Measurements from ENCODE around the gene MTMR3.

MTMR3 gene

GRCh38 chr22:30004694-30005093 is 121.7 kb downstream of the MTMR3 start:
- H3K36me3 ChIP-seq (ENCODE audit: control insufficient read depth in 1 of 2, insufficient read depth in 2 of 2, low read length in 2 of 2) = peaks cover 29 to 51% of the 10 kb centered on the region in 2 donors
- H3K9me3 ChIP-seq (ENCODE audit: control insufficient read depth in 1 of 2, low read length in 2 of 2) = no peaks in the 10 kb centered on the region
- H3K4me3 ChIP-seq (ENCODE audit: low read depth in 1 of 2, low read length in 2 of 2) = no peak overlapping the region
- no peaks in the 10 kb centered on the region for H3K4me1 ChIP-seq (ENCODE audit: control insufficient read depth in 1 of 2, insufficient read depth in 2 of 2, low read length in 2 of 2)
- no peaks in the 10 kb centered on the region for H3K27me3 ChIP-seq (ENCODE audit: low read depth, low read length)
- H3K27ac ChIP-seq (ENCODE audit: low read length) = no peak overlapping the region

GRCh38 chr22:30005213-30005857 is 122.4 kb downstream of the MTMR3 start:
- no peaks in the 10 kb centered on the region for H3K4me1 ChIP-seq (ENCODE audit: control insufficient read depth in 1 of 2, insufficient read depth in 2 of 2, low read length in 2 of 2)
- H3K27me3 ChIP-seq (ENCODE audit: low read depth, low read length) = no peaks in the 10 kb centered on the region
- no peaks in the 10 kb centered on the region for H3K9me3 ChIP-seq (ENCODE audit: control insufficient read depth in 1 of 2, low read length in 2 of 2)
- H3K4me3 ChIP-seq (ENCODE audit: low read depth in 1 of 2, low read length in 2 of 2) = no peak overlapping the region
- H3K27ac ChIP-seq (ENCODE audit: low read length) = no peak overlapping the region
- H3K36me3 ChIP-seq (ENCODE audit: control insufficient read depth in 1 of 2, insufficient read depth in 2 of 2, low read length in 2 of 2) = peaks cover 35 to 58% of the 10 kb centered on the region in 2 donors

GRCh38 chr22:30007361-30007760 is 124.4 kb downstream of the MTMR3 start:
- Histone ChIP-seq H3K27me3 (ENCODE audit: low read depth, low read length) (no peaks in the 10 kb centered on the region), H3K4me1 (ENCODE audit: control insufficient read depth in 1 of 2, insufficient read depth in 2 of 2, low read length in 2 of 2) (no peaks in the 10 kb centered on the region), H3K9me3 (ENCODE audit: control insufficient read depth in 1 of 2, low read length in 2 of 2) (no peaks in the 10 kb centered on the region), H3K27ac (ENCODE audit: low read length) (no peak overlapping the region), H3K4me3 (ENCODE audit: low read depth in 1 of 2, low read length in 2 of 2) (no peak overlapping the region), H3K36me3 (ENCODE audit: control insufficient read depth in 1 of 2, insufficient read depth in 2 of 2, low read length in 2 of 2) (peaks cover 44 to 62% of the 10 kb centered on the region in 2 donors)

GRCh38 chr22:30008401-30008800 is 125.4 kb downstream of the MTMR3 start:
- Histone ChIP-seq H3K27ac (ENCODE audit: low read length) (no peak overlapping the region), H3K4me3 (ENCODE audit: low read depth in 1 of 2, low read length in 2 of 2) (no peak overlapping the region), H3K4me1 (ENCODE audit: control insufficient read depth in 1 of 2, insufficient read depth in 2 of 2, low read length in 2 of 2) (no peaks in the 10 kb centered on the region), H3K9me3 (ENCODE audit: control insufficient read depth in 1 of 2, low read length in 2 of 2) (no peaks in the 10 kb centered on the region), H3K36me3 (ENCODE audit: control insufficient read depth in 1 of 2, insufficient read depth in 2 of 2, low read length in 2 of 2) (peaks cover 49 to 62% of the 10 kb centered on the region in 2 donors), H3K27me3 (ENCODE audit: low read depth, low read length) (no peaks in the 10 kb centered on the region)

GRCh38 chr22:30009478-30009877 is 126.5 kb downstream of the MTMR3 start:
- no peaks in the 10 kb centered on the region for H3K4me1 ChIP-seq (ENCODE audit: control insufficient read depth in 1 of 2, insufficient read depth in 2 of 2, low read length in 2 of 2)
- no peaks in the 10 kb centered on the region for H3K9me3 ChIP-seq (ENCODE audit: control insufficient read depth in 1 of 2, low read length in 2 of 2)
- H3K27me3 ChIP-seq (ENCODE audit: low read depth, low read length) = no peaks in the 10 kb centered on the region
- no peak overlapping the region for H3K27ac ChIP-seq (ENCODE audit: low read length)
- no peak overlapping the region for H3K4me3 ChIP-seq (ENCODE audit: low read depth in 1 of 2, low read length in 2 of 2)
- H3K36me3 ChIP-seq (ENCODE audit: control insufficient read depth in 1 of 2, insufficient read depth in 2 of 2, low read length in 2 of 2) = peaks cover 48 to 67% of the 10 kb centered on the region in 2 donors

GRCh38 chr22:30010789-30011405 is 127.9 kb downstream of the MTMR3 start:
- Histone ChIP-seq H3K27ac (ENCODE audit: low read length) (no peak overlapping the region), H3K27me3 (ENCODE audit: low read depth, low read length) (no peaks in the 10 kb centered on the region), H3K4me1 (ENCODE audit: control insufficient read depth in 1 of 2, insufficient read depth in 2 of 2, low read length in 2 of 2) (no peaks in the 10 kb centered on the region), H3K4me3 (ENCODE audit: low read depth in 1 of 2, low read length in 2 of 2) (no peak overlapping the region), H3K9me3 (ENCODE audit: control insufficient read depth in 1 of 2, low read length in 2 of 2) (no peaks in the 10 kb centered on the region), H3K36me3 (ENCODE audit: control insufficient read depth in 1 of 2, insufficient read depth in 2 of 2, low read length in 2 of 2) (peaks cover 56 to 75% of the 10 kb centered on the region in 2 donors)

- H3K4me3 ChIP-seq (ENCODE audit: low read depth in 1 of 2, low read length in 2 of 2) = no peak overlapping the region
- no peaks in the 10 kb centered on the region for H3K9me3 ChIP-seq (ENCODE audit: control insufficient read depth in 1 of 2, low read length in 2 of 2)
- no peaks in the 10 kb centered on the region for H3K27me3 ChIP-seq (ENCODE audit: low read depth, low read length)
- no peaks in the 10 kb centered on the region for H3K4me1 ChIP-seq (ENCODE audit: control insufficient read depth in 1 of 2, insufficient read depth in 2 of 2, low read length in 2 of 2)
- no peak overlapping the region for H3K27ac ChIP-seq (ENCODE audit: low read length)
- peaks cover 66 to 77% of the 10 kb centered on the region in 2 donors for H3K36me3 ChIP-seq (ENCODE audit: control insufficient read depth in 1 of 2, insufficient read depth in 2 of 2, low read length in 2 of 2)
Observed at GRCh38 chr22:30013201-30013600, 130.2 kb downstream of the MTMR3 start.

- H3K4me3 ChIP-seq (ENCODE audit: low read depth in 1 of 2, low read length in 2 of 2) = no peak overlapping the region
- peaks cover 67 to 77% of the 10 kb centered on the region in 2 donors for H3K36me3 ChIP-seq (ENCODE audit: control insufficient read depth in 1 of 2, insufficient read depth in 2 of 2, low read length in 2 of 2)
Observed at GRCh38 chr22:30014244-30014643, 131.3 kb downstream of the MTMR3 start.

GRCh38 chr22:30015229-30015797 is 132.3 kb downstream of the MTMR3 start:
- H3K9me3 ChIP-seq (ENCODE audit: control insufficient read depth in 1 of 2, low read length in 2 of 2) = no peaks in the 10 kb centered on the region
- H3K36me3 ChIP-seq (ENCODE audit: control insufficient read depth in 1 of 2, insufficient read depth in 2 of 2, low read length in 2 of 2) = peaks cover 71 to 80% of the 10 kb centered on the region in 2 donors
- H3K27ac ChIP-seq (ENCODE audit: low read length) = no peak overlapping the region
- H3K4me1 ChIP-seq (ENCODE audit: control insufficient read depth in 1 of 2, insufficient read depth in 2 of 2, low read length in 2 of 2) = no peaks in the 10 kb centered on the region
- H3K4me3 ChIP-seq (ENCODE audit: low read depth in 1 of 2, low read length in 2 of 2) = no peak overlapping the region
- H3K27me3 ChIP-seq (ENCODE audit: low read depth, low read length) = no peaks in the 10 kb centered on the region

More at GRCh38 chr22:30014244-30014643, 131.3 kb downstream of the MTMR3 start:
- no peaks in the 10 kb centered on the region for H3K4me1 ChIP-seq (ENCODE audit: control insufficient read depth in 1 of 2, insufficient read depth in 2 of 2, low read length in 2 of 2)
- H3K27ac ChIP-seq (ENCODE audit: low read length) = no peak overlapping the region
- H3K27me3 ChIP-seq (ENCODE audit: low read depth, low read length) = no peaks in the 10 kb centered on the region
- H3K9me3 ChIP-seq (ENCODE audit: control insufficient read depth in 1 of 2, low read length in 2 of 2) = no peaks in the 10 kb centered on the region

- no peak overlapping the region for H3K4me3 ChIP-seq (ENCODE audit: low read depth in 1 of 2, low read length in 2 of 2)
Observed at GRCh38 chr22:30015846-30016245, 132.9 kb downstream of the MTMR3 start.

GRCh38 chr22:30016596-30016995 is 133.6 kb downstream of the MTMR3 start:
- no peaks in the 10 kb centered on the region for H3K9me3 ChIP-seq (ENCODE audit: control insufficient read depth in 1 of 2, low read length in 2 of 2)
- H3K27ac ChIP-seq (ENCODE audit: low read length) = no peak overlapping the region
- H3K27me3 ChIP-seq (ENCODE audit: low read depth, low read length) = no peaks in the 10 kb centered on the region
- peaks cover 81 to 93% of the 10 kb centered on the region in 2 donors for H3K36me3 ChIP-seq (ENCODE audit: control insufficient read depth in 1 of 2, insufficient read depth in 2 of 2, low read length in 2 of 2)
- no peak overlapping the region for H3K4me3 ChIP-seq (ENCODE audit: low read depth in 1 of 2, low read length in 2 of 2)
- H3K4me1 ChIP-seq (ENCODE audit: control insufficient read depth in 1 of 2, insufficient read depth in 2 of 2, low read length in 2 of 2) = no peaks in the 10 kb centered on the region

More at GRCh38 chr22:30015846-30016245, 132.9 kb downstream of the MTMR3 start:
- Histone ChIP-seq H3K4me1 (ENCODE audit: control insufficient read depth in 1 of 2, insufficient read depth in 2 of 2, low read length in 2 of 2) (no peaks in the 10 kb centered on the region), H3K9me3 (ENCODE audit: control insufficient read depth in 1 of 2, low read length in 2 of 2) (no peaks in the 10 kb centered on the region), H3K36me3 (ENCODE audit: control insufficient read depth in 1 of 2, insufficient read depth in 2 of 2, low read length in 2 of 2) (peaks cover 75 to 85% of the 10 kb centered on the region in 2 donors), H3K27ac (ENCODE audit: low read length) (no peak overlapping the region), H3K27me3 (ENCODE audit: low read depth, low read length) (no peaks in the 10 kb centered on the region)
